DMS53 (cell line): Measurements from ENCODE around the gene PHKG1.
"Not testable (repeated sequence)": the region's sequence is repeated elsewhere in the genome, so short reads cannot be mapped to it uniquely, and the experiment has no call there.

Experiments used
- DNase-seq: peaks from one replicate; lab custom pipeline; 2025; lab: John Stamatoyannopoulos, UW

The PHKG1 gene

GRCh38 chr7:56045758-56046157, 47.0 kb downstream of the PHKG1 start:
- not testable (repeated sequence) for DNase-seq

GRCh38 chr7:56040730-56041129, 52.0 kb downstream of the PHKG1 start:
- DNase-seq: no peak

- DNase-seq: peak; percentile 95
These were observed 58.9 kb downstream of the PHKG1 start for GRCh38 chr7:56033671-56034432.

- DNase-seq: not testable (repeated sequence)
These were observed 60.2 kb downstream of the PHKG1 start for GRCh38 chr7:56032578-56032977.

- not testable (repeated sequence) for DNase-seq
These were observed 61.2 kb downstream of the PHKG1 start for GRCh38 chr7:56031556-56031955.

- no peak for DNase-seq
These were observed 62.4 kb downstream of the PHKG1 start for GRCh38 chr7:56030340-56030739.
